ENCODE results near the gene HTT.

The HTT gene

DNA sequence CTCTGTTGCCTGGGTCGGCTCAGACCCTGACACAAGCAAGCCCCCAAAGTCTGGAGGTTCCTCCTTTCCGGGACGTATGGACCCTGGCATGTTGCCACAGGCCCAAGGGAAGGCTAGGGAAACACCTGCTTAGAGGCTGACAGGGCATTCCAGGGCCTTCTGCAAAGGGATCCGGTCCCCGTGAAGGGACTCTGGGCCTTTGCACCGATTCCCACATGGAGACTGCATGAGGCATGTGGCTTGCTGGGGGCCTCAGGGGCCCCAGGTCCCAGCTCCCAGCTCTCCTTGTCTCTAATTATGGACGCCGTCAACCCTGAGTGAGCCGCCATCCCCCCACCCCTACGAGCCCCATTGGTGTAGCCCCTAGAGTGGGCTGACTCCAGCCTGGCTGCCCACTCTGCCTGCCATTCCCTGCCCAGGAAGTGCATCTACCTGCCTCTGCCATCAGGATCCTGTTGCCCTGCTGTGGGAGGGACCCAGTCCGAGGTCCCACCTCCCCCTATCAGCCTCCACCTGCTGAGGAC lies 214.2 kb downstream of the HTT start:
- no peak for DNase-seq (ENCODE audit: low read depth, low spot score)

- no peak for DNase-seq (ENCODE audit: low read depth, low spot score)
Observed at GRCh38 chr4:3290476-3290875, 216.0 kb downstream of the HTT start.

- no peak for DNase-seq (ENCODE audit: low read depth, low spot score)
Observed at GRCh38 chr4:3290889-3291321, 216.4 kb downstream of the HTT start.

DNA sequence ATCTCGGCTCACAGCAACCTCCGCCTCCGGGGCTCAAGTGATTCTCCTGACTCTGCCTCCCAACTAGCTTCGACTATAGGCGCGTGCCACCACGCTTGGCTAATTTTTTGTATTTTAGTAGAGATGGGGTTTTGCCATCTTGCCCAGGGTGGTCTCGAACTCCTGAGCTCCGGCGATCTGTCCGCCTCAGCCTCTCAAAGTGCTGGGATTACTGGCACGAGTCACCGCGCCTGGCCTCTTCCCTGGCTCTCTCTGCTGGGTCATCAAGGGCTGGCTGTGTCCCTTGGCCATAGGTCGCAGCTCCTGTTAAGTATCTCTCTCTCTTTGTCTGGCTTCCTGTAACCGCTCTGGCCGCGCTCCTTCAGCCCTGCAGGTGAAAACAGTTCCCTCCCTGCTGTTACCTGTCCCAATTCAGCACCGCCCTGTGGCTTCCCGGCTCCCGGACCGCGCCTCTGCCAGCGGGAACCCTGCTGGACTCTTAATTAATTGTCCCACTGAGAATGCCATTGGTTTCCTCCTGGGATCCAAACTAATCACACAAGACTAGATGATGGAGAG lies 217.0 kb downstream of the HTT start:
- no peak for DNase-seq (ENCODE audit: low read depth, low spot score)

DNA sequence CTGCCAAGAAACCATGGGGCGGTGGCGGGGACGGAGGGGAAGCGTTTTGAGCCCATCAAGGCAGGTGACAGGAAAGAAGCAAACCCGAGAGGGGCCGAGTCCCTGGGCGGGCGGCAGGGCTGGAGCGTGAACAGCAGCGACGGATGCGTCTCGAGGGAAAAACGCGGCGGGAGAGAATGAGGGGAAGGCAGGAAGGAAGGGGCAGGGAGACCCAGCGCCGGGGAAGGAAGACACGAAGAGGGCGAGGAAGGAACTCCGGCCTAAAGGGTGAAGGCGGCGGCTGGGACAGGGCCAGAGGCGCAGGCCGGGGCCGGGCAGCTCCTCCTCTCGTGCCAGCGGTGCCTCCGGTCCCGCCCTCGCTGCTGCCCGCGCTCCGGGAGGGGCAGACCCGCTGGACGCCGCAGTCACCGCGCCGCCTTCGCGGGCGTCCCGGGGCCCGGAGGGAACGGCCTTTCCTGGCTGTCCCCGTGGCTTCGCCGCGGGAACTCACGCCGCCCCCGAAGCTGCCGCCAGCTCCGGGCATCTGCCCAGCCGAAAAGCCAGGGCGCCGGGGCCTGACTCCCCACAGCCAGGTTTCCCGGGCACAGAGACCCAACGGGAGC lies 217.6 kb downstream of the HTT start:
- DNase-seq (ENCODE audit: low read depth, low spot score), result no peak

DNA sequence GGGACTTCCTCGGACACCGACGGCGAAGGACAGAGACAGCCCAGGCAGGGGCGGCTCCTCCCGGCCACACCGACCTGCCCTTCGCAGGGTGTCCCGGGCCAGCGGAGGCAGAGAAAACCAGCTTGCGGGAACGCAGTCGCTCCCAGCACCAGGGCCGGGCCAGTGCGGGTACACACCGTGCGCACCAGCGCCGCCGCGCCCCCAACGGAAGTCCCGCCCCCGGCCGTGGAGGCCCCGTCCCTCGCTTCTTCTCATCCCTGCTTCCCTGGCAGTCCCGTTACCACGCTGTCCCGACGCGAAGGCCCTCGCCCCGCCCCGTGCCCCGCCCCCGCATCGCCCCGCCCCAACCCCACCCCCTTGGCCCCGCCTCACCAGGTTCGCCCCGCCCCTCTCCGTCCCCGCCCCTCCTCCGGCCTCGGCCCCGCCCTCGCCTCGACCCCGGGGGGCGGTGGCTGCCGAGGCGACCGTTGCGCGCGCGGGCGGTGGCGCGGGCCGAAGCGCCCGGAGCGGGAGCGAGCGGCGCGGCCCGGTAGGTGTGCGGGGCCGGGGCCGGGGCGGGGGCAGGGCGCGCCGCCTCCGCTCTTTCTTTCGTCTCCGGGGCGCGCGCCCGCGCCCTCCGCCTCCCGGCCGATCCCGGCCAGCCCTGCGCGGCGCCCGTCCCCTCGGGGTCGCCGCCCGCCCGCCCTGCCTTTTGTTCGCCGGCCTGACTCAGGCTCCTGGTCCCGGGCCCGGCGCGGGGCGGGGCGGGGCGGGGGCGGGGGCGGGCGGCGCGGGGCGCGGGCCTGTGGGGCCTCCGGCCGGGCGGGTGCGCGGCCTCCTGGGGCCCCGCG lies 218.3 kb downstream of the HTT start, which contains the start of gene RGS12:
Gene RGS12, plus strand, starts transcription at position 451 of the 830 bp plus-strand sequence. CDS start 23,150 bp downstream, outside the sequence.
- DNase-seq (ENCODE audit: low read depth, low spot score), result peak; percentile 71

Measured in activated CD4-positive, CD25-positive, alpha-beta regulatory T cell treated with anti-CD3 and anti-CD28 coated beads, Interleukin-2, amount 50 U/mL, for 16 hours (primary cell).